Stimulated activated CD4-positive, alpha-beta T cell treated with anti-CD3 and anti-CD28 coated beads, Interleukin-12 subunit alpha, Interleukin-12 subunit beta, amount 100 ng/mL, for 48 hours (primary cell): ENCODE data around the gene EGR2.
A peak's percentile ranks its signal among the peaks of the same experiment; 100 is the strongest.

Experiments used
- DNase-seq, 3 donors: peaks; one replicate each; pipeline ENCODE4 v3.0.0-alpha.2; 2020; ENCODE audit warnings: low read depth in 2 of 3, low spot score in 1 of 3

Gene EGR2

DNA sequence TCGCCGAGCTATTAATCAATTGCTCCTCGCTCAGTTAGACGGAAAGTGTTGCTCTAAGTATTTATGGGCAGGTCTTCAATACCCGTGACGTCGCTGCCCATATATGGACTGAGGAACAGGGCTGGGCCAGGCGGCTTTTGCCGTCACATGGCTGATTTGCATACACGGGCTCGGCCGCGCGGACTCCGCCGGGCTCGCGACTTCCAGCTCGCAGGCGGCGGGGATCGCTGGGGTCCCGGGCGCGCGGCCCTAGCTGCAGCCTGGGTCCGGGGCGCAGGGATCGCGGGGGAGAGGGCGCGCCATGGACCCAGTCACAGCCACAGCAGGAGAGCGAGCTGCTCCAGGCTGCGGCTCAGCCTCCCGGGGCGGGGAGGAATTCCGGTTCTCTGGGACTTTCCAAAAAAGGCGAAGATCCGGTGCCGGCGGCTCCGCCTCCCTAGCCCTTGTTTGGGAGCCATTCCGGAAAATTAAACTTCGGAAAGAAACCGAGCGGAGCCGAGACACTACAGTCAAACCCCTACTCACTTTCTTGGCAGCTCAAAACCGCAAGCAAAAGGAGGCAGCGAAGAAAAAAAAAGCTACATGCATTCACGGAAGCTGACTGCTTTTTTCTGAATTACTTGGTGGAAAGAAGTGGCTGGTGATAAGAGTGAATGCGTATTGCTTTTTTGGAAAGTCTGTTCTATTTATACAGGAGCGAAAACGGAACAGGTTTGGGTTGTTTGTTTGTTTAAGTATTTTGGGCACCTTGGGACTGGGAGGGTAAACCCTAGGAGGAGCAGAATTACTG, at the start of gene EGR2:
TSS of gene EGR2 (minus strand) at position 36 of the 790 bp plus-strand sequence. CDS start 337 bp downstream, outside the sequence.
- DNase-seq: peak; percentile 90 to 92 (median 90)

DNA sequence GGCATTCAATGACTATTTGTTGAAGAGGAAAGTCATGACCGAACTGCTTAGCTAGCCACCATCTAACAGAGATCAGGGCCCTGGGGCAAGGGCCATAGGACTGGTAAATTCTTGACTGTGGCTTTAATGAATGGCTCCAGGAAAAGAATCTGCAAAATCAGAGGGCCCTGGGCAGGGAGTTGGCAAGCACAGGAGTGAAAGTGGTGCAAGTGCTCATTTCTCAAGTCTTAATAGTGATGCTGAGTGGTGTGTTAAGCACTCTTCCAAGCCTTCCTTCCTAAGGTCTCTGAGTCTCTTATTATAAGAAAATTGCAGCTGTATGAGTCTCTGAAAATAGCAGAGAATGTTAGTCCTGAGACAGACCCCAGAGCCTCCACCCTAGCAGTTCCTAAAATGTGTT, 46.3 kb upstream of the EGR2 start:
- DNase-seq: no peak

DNA sequence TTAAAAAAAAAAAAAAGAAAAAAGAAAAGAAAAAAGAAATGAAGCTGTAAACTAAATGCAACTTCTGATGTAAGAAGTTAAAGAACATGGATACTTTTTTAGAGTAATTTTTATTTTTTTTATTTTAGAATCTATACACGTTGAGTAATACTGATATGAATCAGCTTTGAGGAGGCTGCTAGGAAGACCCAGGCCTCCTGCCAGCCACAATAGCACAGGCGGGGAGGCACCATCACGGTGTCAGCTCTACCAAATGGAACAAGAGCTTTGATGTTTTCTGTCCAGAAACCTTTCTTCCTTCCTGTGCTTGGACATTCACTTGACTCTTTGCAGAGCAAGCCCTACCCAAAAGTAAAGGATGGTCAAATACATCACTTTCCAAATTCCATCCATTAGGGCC, 45.3 kb upstream of the EGR2 start:
- no peak for DNase-seq

DNA sequence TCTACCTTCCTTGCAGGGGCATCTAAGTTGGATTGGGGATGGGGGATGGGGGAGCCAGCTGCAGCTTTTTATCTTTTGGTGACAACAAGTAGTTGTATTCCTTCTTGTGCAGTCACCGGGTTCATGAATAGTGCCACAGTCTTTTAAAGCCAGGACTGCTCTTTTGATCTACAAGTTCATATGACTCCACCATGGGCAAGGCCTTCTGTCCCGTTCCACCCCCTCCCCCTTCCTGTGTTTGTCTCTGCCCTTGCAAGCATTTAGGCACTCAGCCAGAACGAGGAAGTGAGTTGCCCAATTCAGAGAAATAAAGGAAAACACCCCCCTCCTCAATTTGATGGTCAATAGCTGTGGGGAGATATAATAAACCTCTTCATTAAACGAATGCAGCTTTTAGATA, 44.8 kb upstream of the EGR2 start:
- DNase-seq: no peak

DNA sequence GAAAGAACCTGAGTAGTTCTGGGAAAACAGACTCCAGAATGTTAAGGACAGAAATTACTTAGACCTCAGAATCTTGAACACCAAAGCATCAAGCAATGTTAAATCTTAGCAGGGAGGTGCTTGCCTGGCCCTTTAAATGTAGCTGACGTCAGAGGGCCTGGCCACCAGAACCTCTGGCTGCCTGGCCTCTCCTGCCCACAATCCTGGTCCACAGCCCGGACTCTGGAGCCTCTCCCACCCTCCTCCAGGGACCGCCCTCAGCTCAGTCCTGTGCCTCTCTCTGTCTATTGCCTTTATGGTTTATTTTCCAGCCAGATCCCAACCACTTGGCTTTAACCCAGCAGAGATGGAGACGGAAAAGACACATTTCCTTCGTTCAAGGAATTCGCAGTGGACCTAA, 42.2 kb upstream of the EGR2 start:
- no peak for DNase-seq

DNA sequence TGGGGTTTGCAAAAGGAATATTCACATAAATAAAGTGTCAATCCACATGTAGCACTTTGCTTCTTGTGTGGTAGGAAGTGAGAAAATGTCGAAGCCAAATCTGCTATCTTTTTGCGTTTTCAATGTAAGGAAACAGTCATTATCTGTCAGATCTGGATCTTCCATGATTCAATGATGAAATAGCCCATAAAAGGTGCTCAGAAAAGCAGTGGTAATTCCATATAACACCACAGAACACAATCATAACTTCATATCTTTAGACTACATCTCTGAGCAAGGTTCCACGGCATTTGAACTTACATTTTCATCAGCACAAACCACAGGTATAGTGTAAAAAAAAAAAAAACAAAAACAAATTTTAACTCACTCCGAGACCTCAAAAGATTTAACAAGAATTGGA, 39.9 kb upstream of the EGR2 start:
- no peak for DNase-seq

DNA sequence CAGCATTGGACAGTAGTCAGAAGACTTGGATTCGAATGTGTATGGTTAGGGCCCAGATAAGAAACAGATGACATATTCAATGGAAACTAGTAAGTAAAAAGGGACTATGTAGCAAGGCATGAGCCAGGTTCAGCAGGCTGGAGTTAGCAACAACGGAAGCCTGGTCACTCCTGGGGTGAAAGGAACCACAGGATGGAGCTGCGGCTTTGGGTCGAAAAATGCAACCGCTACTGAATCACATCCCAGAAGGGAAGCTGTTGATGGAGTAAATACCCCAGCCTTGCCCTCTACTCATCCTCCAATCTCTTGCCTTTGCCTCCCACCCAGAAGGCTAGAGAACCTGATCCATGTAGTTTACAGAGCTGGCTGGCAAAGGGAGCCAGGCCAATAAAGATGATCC, 37.5 kb upstream of the EGR2 start:
- DNase-seq: peak; percentile 41 to 53 (median 51)

DNA sequence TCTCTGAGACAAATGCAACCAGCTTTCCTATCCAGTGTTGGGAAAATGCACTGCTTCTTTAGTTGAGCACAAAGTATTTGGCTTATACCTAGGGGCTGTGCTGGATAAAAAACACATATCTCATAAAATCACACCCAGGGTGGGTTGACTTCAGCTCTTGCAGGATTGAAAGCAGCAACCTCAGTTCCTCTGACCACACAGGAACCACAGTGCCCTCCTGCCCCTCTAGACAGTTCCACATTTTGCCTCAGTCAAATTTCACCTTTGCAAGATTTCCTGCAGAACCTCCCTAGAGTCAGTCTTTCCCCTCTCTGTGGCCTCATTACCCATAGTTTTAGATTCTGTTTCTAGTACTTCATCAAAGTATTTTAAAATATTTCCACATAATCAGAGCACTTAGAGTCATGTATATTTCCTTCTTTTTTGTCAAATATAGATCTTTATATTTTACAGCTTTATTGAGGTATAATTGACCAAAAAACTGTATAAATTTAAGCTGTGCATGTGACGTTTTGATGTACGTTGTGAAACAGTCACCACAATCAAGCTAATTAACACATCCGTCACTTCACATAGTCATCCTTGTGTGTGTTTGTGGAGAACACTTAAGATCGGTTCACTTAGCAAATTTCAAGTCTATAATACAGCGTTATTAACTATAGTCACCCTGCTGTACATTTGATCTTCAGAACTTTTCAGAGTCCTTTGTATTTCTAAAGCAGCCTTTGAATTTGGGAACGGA, 37.0 kb upstream of the EGR2 start:
- peak in 2 of 3 donors; percentile 17 to 44 for DNase-seq

DNA sequence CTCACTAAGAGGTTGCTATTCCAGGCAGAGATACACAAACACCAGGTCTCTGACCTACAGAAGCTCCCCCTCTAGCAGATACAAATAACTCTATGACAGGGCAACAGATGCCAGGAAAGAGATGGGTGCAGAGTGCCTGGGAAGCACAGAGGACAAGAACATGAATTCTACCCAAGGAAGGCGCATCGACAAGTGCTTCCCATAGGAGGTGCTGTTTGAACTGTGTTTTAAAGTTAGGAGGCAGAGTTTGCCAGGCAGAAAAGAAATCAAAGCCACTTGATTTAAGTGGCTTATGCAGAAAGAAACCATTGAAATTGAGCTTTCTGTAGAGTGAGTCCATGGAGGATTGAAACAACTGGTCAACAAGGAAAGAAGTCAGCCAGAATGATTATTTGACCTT, 35.3 kb upstream of the EGR2 start:
- DNase-seq: no peak

DNA sequence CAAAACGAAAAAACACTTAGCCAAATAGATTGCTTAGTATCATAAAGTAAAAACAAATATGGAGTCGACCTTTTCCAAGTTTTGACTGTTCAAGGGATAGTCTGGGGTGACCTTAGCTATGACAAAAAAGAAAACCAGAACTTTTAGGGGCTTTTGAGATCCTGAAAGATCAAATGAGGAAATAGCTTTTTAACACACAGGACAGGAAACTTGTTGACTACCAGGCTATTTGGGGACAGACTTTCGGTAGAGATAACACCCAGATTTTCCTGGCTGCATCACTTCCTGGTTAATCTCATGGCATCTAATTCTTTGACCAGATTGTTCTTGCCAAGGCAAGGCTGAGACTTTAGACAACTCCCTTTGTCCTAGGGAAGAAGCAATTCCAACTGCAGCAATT, 34.5 kb upstream of the EGR2 start:
- no peak for DNase-seq

DNA sequence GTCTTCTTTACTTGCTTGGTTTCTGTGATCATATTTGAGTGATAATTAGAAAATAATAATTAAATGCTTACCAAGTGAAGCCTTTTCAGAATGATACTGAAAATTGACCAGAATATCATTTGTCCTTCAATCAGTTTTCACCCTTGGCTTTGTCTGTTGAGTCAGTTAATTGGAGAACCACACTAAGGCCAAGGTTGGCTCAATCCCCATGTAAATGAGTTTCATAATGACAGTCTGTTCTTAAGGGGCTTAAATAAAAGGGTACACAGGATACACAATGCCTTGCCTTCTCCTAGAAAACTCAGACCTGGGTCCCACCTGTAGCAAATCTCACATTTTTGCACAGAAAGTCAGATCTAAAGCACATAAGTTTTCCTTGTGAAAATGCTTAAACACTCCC, 31.3 kb upstream of the EGR2 start:
- no peak for DNase-seq

DNA sequence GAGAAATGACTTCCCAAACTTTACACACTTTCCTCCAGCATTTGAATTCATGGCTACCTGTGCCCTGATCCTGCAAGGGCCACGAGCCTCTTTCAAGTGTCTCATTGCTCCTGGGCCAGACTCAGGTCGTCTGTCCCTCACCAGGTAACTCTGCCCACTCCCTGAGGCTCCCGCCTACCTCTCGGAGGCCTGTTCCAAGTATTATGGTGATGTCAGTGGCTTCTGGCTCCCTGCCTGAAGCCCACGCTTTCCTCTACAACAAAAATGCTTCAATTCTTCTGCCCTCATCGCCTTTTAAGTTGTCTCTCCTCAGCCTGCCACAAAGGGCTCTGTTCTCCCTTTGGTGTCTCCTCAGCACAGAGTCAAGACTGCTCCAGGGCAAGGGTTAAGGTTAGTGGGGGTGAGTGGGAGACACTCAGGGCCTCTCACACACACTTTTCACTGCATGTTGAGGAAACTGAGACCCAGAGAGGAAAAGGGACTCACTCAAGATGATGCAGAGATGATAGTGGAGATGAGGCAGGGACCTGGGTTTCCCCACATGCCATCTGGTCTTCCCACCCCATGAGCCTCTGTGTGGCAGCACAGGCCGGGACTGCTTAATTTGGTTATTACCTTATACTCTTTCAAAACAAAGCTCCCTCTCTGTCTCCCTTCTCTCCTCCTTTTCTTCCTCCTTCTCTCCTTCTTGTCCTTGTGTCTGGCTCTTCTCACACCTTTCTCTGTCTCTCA, 28.3 kb upstream of the EGR2 start:
- DNase-seq: peak in 1 of 3 donors; percentile 11

DNA sequence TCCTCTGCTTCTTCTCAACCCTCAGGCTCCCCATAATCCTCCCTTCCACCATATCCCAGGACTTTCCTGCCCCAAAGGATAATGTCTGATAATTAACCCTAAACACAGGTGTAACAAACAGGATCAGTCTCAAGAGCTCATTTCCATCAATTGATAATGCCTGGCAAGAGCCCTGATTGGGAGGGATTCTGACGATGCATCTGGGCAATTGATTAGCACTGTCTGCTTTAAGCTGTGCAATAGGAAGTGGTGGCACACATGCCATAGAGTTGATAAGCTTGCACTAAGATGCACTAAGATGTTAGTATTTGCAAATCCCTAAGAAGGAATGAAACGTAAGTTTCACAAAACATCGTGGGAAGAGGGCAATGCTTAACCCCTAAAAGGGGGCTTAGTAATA, 27.4 kb upstream of the EGR2 start:
- no peak for DNase-seq

DNA sequence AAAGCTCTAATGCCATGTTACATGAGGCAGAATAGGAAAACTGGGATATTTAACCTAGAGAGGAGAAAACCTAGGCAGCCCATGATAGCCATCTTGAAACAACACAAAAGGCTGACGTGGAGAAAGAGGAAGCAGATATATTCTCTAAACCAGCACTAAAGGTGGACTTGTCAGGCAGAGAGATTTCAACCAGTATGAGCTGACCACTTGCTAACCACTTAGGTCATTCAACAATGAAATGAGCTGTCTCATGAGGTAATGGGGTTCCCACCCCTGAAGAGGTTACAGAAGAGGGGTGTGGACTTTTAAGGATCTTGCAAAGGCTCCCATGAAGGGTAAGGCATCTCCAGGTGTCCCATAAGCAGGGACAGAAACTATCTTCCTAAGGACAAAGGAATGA, 26.8 kb upstream of the EGR2 start:
- no peak for DNase-seq

DNA sequence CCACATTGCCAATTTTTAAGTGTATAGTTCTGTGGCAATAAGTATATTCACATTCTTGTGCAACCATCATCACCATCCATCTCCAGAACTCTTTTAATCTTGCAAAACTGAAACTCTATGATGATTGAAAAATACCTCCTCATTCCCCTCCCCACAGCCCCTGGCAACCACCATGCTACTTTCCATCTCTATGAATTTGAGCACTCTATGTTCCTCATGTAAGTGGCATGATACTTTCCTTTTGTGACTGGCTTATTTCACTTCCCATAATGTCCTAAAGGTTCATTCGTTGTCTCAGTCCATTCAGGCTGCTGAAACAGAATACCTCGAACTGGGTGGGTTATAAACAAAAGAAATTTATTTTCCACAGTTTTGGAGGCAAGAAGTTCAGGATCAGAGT, 23.4 kb upstream of the EGR2 start:
- DNase-seq: no peak

DNA sequence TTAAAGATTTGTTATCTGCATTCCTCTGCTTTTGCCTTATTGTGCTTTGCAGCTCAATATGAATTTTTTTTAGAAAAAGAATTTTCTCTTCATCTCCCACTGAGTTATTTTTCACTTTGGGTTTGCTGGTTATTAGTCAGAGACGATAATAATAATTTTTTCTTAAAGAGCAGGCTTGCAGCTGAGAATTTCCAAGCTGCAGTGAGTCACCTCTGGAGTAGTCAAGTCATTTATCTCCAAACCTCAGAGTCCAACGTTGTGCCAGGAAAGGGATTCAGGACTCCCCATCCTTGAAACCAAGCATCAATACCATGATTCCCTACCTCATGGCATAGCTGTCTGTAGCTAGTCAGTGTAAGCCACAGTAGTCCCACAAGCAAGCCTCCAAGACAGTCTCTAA, 15.2 kb upstream of the EGR2 start:
- DNase-seq: no peak

DNA sequence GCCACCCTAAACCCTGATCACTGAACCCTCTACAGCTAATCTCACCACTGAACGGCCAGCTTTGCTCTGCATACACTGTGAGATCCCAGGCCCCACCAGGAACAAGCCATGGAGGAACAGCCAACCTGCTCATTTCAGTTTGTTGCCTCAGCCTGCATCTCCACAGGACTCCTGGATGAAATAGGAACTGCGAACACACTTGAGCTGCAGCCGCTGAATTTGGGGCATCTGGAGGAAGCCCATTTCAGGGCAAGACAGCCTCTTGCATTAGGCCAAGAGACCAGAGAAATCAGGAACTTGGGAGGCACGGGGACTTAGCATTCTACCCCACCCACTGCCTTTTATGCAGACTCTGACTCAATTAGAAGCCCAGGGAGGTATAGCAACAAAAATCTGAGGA, 14.5 kb upstream of the EGR2 start:
- no peak for DNase-seq

DNA sequence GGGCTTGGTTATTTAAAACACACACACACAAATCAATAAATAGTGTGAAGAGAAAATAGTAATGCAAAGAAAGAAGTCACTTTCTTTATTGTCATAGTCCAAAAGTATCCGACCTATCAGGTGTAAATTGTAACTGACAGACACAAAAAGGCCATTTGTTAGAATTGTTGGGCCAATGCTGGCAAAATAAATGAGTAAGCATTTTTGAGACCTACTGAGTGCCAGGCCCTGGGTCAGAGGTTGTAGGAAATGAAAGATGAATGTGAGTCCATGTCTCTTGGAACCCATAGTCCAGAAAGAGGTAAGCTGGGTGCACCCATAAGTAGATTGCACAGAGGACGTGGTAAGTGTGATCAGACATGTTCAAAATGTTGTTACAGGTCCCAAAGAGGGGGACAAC, 13.5 kb upstream of the EGR2 start:
- DNase-seq: no peak

DNA sequence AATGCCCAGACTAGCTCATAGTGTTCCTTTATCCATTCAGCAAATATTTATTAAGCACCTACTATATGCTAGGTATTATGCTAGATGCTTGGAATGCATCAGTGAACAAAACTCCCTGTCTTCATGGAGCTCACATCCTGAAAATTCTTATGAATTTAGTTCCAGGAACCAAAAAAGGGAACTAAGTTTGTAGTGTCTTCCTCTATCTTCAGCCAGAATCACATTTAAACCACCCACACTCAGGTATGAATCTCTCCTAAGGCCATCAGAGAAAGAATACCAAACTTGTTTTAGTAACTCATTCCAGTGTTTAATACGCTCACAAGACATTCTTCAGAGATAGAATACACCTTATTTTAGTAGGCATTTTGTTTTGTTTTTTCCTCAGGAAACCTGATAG, 10.1 kb upstream of the EGR2 start:
- no peak for DNase-seq

DNA sequence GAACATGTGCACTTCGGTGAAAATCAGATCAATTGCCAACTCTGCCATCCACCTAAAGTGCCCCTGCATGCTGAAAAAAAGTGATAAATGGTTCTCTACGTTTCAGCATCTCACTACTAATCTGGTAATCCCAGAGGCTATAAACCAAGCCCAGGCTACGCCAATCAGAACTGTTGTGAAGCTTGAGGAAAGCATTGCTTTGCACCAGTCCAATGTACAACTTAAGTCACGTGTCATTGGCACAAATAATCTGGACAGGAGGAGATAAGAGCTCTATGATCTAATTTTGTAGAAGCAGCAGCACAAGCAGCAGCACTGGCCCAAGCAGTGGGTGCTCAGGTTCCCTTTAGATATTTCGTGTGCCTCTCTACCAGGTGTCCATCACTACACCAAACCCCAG, 4.4 kb upstream of the EGR2 start:
- no peak for DNase-seq

DNA sequence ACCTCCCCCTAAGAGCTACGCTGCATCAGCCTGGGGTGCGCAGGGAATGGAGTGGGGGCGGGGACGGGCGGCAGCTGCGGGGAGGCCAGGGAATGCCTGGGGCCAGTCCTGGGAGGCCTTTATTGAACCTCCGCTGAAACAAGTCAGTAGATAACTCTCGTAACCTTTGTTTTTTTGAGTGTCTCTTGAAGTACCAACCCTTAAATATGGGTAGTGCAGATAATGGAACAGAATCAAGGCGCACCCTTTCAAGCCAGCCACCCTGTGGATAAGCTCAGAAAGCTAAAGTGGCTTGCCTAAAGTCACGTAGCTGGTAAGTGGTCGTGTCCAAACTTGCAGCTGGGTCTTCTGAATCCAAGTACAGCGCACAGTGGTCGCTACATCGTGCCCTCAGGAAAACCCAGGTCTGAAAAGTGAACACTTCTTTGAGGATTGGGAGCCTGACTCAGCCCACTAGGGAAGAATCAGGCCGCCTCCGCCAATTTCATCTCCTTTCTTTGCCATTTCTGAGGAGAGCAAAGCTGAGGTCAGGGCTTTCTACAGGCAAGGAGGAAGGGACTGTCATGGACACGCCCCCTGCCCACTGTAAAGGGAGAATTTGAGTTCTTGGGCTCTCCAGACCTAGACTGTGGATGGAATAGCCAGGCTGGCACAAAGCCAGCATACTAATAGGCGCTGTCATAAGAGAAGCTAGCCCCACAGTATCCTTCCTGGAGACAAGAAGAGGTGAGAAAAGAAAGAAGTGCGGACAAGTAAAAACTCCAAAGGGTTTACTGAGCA, 3.2 kb upstream of the EGR2 start:
- no peak for DNase-seq
